SK-N-SH (cell line): Measurements from ENCODE around the gene IKZF1. TPM values are rescaled to one million over a fixed set of nuclear protein-coding genes. Genes with fewer than 3 reads are reported as not detected.
A peak's percentile ranks its signal among the peaks of the same experiment; 100 is the strongest.

Experiments used
- CTCF ChIA-PET: fragments of 300-600, 350-600 bp; formaldehyde crosslinking; extraction: SDS; loops from one replicate; lab custom pipeline; 2021; lab: Yijun Ruan, JAX
- POLR2A ChIA-PET: fragments of 350-600 bp; sonication (Branson Sonifier 250); formaldehyde crosslinking; extraction: SDS; loops from one replicate; lab custom pipeline; 2020; ENCODE audit warnings: antibody characterized with exemption, inconsistent platforms; lab: Yijun Ruan, JAX
- DNase-seq: peaks from one replicate; pipeline ENCODE4 v3.0.0; 2012
- H2AFZ ChIP-seq: fragments of 200-600 bp; sonication (generic); 2 replicates; pipeline ENCODE4 v1.8.1; 2016; ENCODE audit warnings: antibody characterized with exemption, mild to moderate bottlenecking, low read depth
- H3F3A ChIP-seq: fragments of 200-600 bp; sonication (generic); replicated peaks from 2 replicates; pipeline ENCODE3; 2016; ENCODE audit warnings: antibody characterized with exemption, mild to moderate bottlenecking; ENCODE audit not compliant: insufficient read depth
- H3K27ac ChIP-seq, 2 experiments: fragments of 200-500 bp in 1 of 2; fragments of 200-600 bp in 1 of 2; sonication (Bioruptor generic) in 1 of 2; sonication (generic), shearing (Covaris generic) in 1 of 2; 2 replicates each; pipeline versions ENCODE4 v1.5.1 to v1.6.1; 2014 to 2016; ENCODE audit warnings: low read depth in 2 of 2, inconsistent platforms in 1 of 2, low read length in 1 of 2, mild to moderate bottlenecking in 1 of 2, mixed read lengths in 1 of 2
- H3K27me3 ChIP-seq: fragments of 200-600 bp; sonication (generic), shearing (Covaris generic); 2 replicates; pipeline ENCODE4 v1.6.1; 2016; ENCODE audit warnings: mixed run types; ENCODE audit not compliant: insufficient read depth
- H3K36me3 ChIP-seq, 2 experiments: fragments of 200-500 bp in 1 of 2; fragments of 200-600 bp in 1 of 2; sonication (Bioruptor generic) in 1 of 2; sonication (generic) in 1 of 2; replicated peaks in 1 of 2; 2 replicates each; pipeline versions ENCODE3 to v1.5.1; 2014 to 2016; ENCODE audit warnings: low read length in 1 of 2, mild to moderate bottlenecking in 1 of 2; ENCODE audit not compliant: insufficient read depth in 2 of 2, control insufficient read depth in 1 of 2
- H3K4me1 ChIP-seq, 2 experiments: fragments of 200-500 bp in 1 of 2; fragments of 200-600 bp in 1 of 2; sonication (Bioruptor generic) in 1 of 2; sonication (generic), shearing (Covaris generic) in 1 of 2; 2 replicates each; pipeline versions ENCODE4 v1.5.1 to v1.6.1; 2014 to 2016; ENCODE audit warnings: low read depth in 1 of 2, low read length in 1 of 2, mixed run types in 1 of 2; ENCODE audit not compliant: insufficient read depth in 2 of 2, control insufficient read depth in 1 of 2
- H3K4me2 ChIP-seq: fragments of 200-600 bp; sonication (generic), shearing (Covaris generic); 2 replicates; pipeline ENCODE4 v1.6.1; 2017; ENCODE audit warnings: mixed run types
- H3K4me3 ChIP-seq, 2 experiments: fragments of 200-500 bp in 1 of 2; fragments of 200-600 bp in 1 of 2; sonication (Bioruptor generic) in 1 of 2; sonication (generic), shearing (Covaris generic) in 1 of 2; 2 replicates each; pipeline versions ENCODE4 v1.5.1 to v1.8.1; 2014 to 2016; ENCODE audit warnings: low read depth in 2 of 2, inconsistent platforms in 1 of 2, low read length in 1 of 2, mild to moderate bottlenecking in 1 of 2, mixed read lengths in 1 of 2, moderate library complexity in 1 of 2
- H3K79me2 ChIP-seq: fragments of 200-600 bp; sonication (generic); 2 replicates; pipeline ENCODE4 v1.8.1; 2017; ENCODE audit warnings: mild to moderate bottlenecking; ENCODE audit not compliant: insufficient read depth
- H3K9ac ChIP-seq: fragments of 200-600 bp; sonication (generic); 2 replicates; pipeline ENCODE4 v1.6.1; 2017; ENCODE audit warnings: mixed run types
- H3K9me2 ChIP-seq: fragments of 200-600 bp; sonication (generic); 2 replicates; pipeline ENCODE4 v1.6.1; 2017; ENCODE audit warnings: mixed run types
- H3K9me3 ChIP-seq: fragments of 200-600 bp; sonication (generic); 2 replicates; pipeline ENCODE4 v1.6.1; 2017; ENCODE audit warnings: mixed run types, mild to moderate bottlenecking, moderate library complexity
- H4K20me1 ChIP-seq: fragments of 200-600 bp; sonication (generic); 2 replicates; pipeline ENCODE4 v1.6.1; 2017; ENCODE audit warnings: mild to moderate bottlenecking, mixed run types; ENCODE audit not compliant: insufficient read depth
- CHD2 ChIP-seq: fragments of 150-350 bp; IDR thresholded peaks from 2 replicates; pipeline ENCODE4 v1.6.1; 2018; ENCODE audit warnings: low read length; ENCODE audit not compliant: partially characterized antibody
- EP300 ChIP-seq, 2 experiments: IDR thresholded peaks; 2 replicates each; pipeline versions ENCODE4 v1.4.0 to v1.6.1; 2012; ENCODE audit warnings: borderline replicate concordance in 1 of 2, low read depth in 1 of 2, low read length in 1 of 2
- EZH2phosphoT487 ChIP-seq: fragments of 200-600 bp; sonication (generic); IDR thresholded peaks from 2 replicates; pipeline ENCODE4 v1.6.1; 2017; ENCODE audit warnings: low read depth, mixed run types, mild to moderate bottlenecking, antibody characterized with exemption, moderate library complexity, borderline replicate concordance
- FOXM1 ChIP-seq: IDR thresholded peaks from 2 replicates; pipeline ENCODE4 v1.4.0; 2012; ENCODE audit warnings: low read depth, mild to moderate bottlenecking
- JUND ChIP-seq: IDR thresholded peaks from 2 replicates; pipeline ENCODE4 v1.4.0; 2012
- MEF2A ChIP-seq: IDR thresholded peaks from 2 replicates; pipeline ENCODE4 v1.4.0; 2012; ENCODE audit warnings: low read depth, borderline replicate concordance
- MXI1 ChIP-seq: IDR thresholded peaks from 2 replicates; pipeline ENCODE4 v1.6.1; 2012; ENCODE audit warnings: mild to moderate bottlenecking, low read depth, low read length, improper control_type of control experiment
- NRF1 ChIP-seq: IDR thresholded peaks from 2 replicates; pipeline ENCODE4 v1.6.1; 2012; ENCODE audit warnings: low read depth, mild to moderate bottlenecking, low read length
- POLR2AphosphoS5 ChIP-seq: IDR thresholded peaks from 2 replicates; pipeline ENCODE4 v1.6.1; 2012; ENCODE audit warnings: low read depth, low read length
- RCOR1 ChIP-seq: fragments of 150-350 bp; IDR thresholded peaks from 2 replicates; pipeline ENCODE4 v1.6.1; 2017; ENCODE audit warnings: antibody characterized with exemption, low read length
- SIN3A ChIP-seq: IDR thresholded peaks from 2 replicates; pipeline ENCODE4 v1.6.1; 2012; ENCODE audit warnings: low read depth, mild to moderate bottlenecking, low read length, moderate library complexity, borderline replicate concordance
- SMC3 ChIP-seq: IDR thresholded peaks from 2 replicates; pipeline ENCODE4 v1.6.1; 2012; ENCODE audit warnings: low read depth, low read length, improper control_type of control experiment
- WGBS: methylation state at CpG from one replicate; pipeline ENCODE4 v1.1.6; 2017; ENCODE audit warnings: low lambda C conversion rate; 5-methylcytosine and 5-hydroxymethylcytosine counted together
- polyA plus RNA-seq, 3 experiments: library from polyadenylated mRNA; depleted of rRNA; stranded (reverse); fragments of >200 nt; gene quantifications; 2 replicates each; pipeline ENCODE4 v1.2.3, GENCODE V29; 2012
- TF ChIP-seq, protein P1 (sequence below): fragments of 200-600 bp; sonication (generic); IDR thresholded peaks from 2 replicates; pipeline ENCODE4 v1.6.1; 2017; ENCODE audit warnings: antibody characterized with exemption, mild to moderate bottlenecking, moderate library complexity
- TF ChIP-seq, protein P2 (sequence below): fragments of 150-350 bp; IDR thresholded peaks from 2 replicates; pipeline ENCODE4 v1.6.1; 2016; ENCODE audit warnings: mild to moderate bottlenecking, low read depth, low read length
- TF ChIP-seq, protein P3 (sequence below): IDR thresholded peaks from 2 replicates; pipeline ENCODE4 v1.4.0; 2012; ENCODE audit warnings: low read depth, borderline replicate concordance
- TF ChIP-seq, protein P4 (sequence below): IDR thresholded peaks from 2 replicates; pipeline ENCODE4; 2012
- TF ChIP-seq, protein P5 (sequence below): IDR thresholded peaks from 2 replicates; pipeline ENCODE4 v1.6.1; 2012; ENCODE audit warnings: mild to moderate bottlenecking, low read depth, low read length, moderate library complexity

The IKZF1 gene
- polyA plus RNA-seq, 1 of the 3 experiments (the other 2 are of a cell fraction), result not detected

DNA sequence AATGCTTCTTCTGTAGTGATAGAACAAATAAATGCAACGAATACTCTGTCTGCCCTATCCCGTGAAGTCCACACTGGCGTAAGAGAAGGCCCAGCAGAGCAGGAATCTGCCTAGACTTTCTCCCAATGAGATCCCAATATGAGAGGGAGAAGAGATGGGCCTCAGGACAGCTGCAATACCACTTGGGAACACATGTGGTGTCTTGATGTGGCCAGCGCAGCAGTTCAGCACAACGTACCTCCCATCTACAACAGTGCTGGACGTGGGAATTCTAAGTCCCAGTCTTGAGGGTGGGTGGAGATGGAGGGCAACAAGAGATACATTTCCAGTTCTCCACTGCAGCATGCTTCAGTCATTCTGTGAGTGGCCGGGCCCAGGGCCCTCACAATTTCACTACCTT lies 99.9 kb downstream of the IKZF1 start:
- 42% methylated on average over 7 of the region's 7 CpGs for WGBS
- no peak overlapping the region for H2AFZ ChIP-seq
- H3K9ac ChIP-seq, result no peak overlapping the region
- TF ChIP-seq NRF1 (no peak), FOXM1 (no peak)
- TF ChIP-seq, protein P1, sequence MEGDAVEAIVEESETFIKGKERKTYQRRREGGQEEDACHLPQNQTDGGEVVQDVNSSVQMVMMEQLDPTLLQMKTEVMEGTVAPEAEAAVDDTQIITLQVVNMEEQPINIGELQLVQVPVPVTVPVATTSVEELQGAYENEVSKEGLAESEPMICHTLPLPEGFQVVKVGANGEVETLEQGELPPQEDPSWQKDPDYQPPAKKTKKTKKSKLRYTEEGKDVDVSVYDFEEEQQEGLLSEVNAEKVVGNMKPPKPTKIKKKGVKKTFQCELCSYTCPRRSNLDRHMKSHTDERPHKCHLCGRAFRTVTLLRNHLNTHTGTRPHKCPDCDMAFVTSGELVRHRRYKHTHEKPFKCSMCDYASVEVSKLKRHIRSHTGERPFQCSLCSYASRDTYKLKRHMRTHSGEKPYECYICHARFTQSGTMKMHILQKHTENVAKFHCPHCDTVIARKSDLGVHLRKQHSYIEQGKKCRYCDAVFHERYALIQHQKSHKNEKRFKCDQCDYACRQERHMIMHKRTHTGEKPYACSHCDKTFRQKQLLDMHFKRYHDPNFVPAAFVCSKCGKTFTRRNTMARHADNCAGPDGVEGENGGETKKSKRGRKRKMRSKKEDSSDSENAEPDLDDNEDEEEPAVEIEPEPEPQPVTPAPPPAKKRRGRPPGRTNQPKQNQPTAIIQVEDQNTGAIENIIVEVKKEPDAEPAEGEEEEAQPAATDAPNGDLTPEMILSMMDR, result peak; percentile 22; the same call in 1 of the 2 replicates
- TF ChIP-seq, protein P2, sequence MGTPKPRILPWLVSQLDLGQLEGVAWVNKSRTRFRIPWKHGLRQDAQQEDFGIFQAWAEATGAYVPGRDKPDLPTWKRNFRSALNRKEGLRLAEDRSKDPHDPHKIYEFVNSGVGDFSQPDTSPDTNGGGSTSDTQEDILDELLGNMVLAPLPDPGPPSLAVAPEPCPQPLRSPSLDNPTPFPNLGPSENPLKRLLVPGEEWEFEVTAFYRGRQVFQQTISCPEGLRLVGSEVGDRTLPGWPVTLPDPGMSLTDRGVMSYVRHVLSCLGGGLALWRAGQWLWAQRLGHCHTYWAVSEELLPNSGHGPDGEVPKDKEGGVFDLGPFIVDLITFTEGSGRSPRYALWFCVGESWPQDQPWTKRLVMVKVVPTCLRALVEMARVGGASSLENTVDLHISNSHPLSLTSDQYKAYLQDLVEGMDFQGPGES, result no peak
- no peak overlapping the region for H3K27ac ChIP-seq
- peak; percentile 57 for DNase-seq
- no peak overlapping the region for H3K4me2 ChIP-seq
- H3F3A ChIP-seq, result no peaks in the 10 kb centered on the region
- ChIA-PET POLR2A (no interaction called here), CTCF (interaction anchor here (0.7 to 6.8 kb wide), 3 partner anchors 13 to 14 kb away, joined by 3 to 71 read pairs (median 4); no protein-coding TSS in a partner anchor)
- no peaks in the 10 kb centered on the region for H3K36me3 ChIP-seq
- H3K4me3 ChIP-seq, result no peak overlapping the region
- H3K9me3 ChIP-seq, result no peaks in the 10 kb centered on the region
- H3K9me2 ChIP-seq, result no peaks in the 10 kb centered on the region
- H3K27me3 ChIP-seq, result peaks cover 51% of the 10 kb centered on the region
- H4K20me1 ChIP-seq, result no peaks in the 10 kb centered on the region
- no peaks in the 10 kb centered on the region for H3K79me2 ChIP-seq
- peaks cover 0 to 9% of the 10 kb centered on the region in 2 experiments; a peak in 1 of 4 replicates for H3K4me1 ChIP-seq

DNA sequence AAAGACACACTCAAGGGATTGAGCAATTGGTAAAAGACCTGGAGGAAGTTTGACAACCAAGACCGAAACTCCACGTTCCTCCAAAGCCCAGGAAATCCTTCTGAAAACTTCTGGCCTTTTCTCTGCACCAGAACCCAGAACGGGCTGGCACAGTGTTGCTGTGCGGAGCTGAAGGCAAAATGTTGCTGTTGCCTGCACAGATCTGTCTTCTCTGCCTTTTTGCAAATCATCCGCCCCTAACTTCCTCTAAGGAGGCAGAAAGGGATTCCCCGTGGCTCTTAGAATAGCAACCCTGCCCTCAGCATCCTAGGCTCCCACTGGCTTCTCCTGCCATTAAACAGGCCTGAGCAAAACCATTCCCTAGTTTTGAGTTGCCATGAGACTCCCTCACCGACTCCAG lies 100.7 kb downstream of the IKZF1 start:
- no peak overlapping the region for H3K4me3 ChIP-seq
- H3K36me3 ChIP-seq, result no peaks in the 10 kb centered on the region
- H3K9ac ChIP-seq, result no peak overlapping the region
- CTCF ChIA-PET, result interaction anchor here (1.3 to 6.8 kb wide), 3 partner anchors 13 to 274 kb away, joined by 4 to 71 read pairs (median 4); no protein-coding TSS in a partner anchor
- H4K20me1 ChIP-seq, result no peaks in the 10 kb centered on the region
- H3F3A ChIP-seq, result no peaks in the 10 kb centered on the region
- POLR2A ChIA-PET, result no interaction called here
- H3K9me3 ChIP-seq, result no peaks in the 10 kb centered on the region
- peaks cover 0 to 2% of the 10 kb centered on the region in 2 experiments; a peak in 1 of 4 replicates for H3K4me1 ChIP-seq
- no peak for DNase-seq
- H3K4me2 ChIP-seq, result no peak overlapping the region
- peaks cover 43% of the 10 kb centered on the region for H3K27me3 ChIP-seq
- no peak overlapping the region for H3K27ac ChIP-seq
- no peaks in the 10 kb centered on the region for H3K79me2 ChIP-seq
- no peak overlapping the region for H2AFZ ChIP-seq
- H3K9me2 ChIP-seq, result no peaks in the 10 kb centered on the region
- WGBS, result 35% methylated on average over 7 of the region's 7 CpGs
- TF ChIP-seq, protein P3, sequence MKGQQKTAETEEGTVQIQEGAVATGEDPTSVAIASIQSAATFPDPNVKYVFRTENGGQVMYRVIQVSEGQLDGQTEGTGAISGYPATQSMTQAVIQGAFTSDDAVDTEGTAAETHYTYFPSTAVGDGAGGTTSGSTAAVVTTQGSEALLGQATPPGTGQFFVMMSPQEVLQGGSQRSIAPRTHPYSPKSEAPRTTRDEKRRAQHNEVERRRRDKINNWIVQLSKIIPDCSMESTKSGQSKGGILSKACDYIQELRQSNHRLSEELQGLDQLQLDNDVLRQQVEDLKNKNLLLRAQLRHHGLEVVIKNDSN, result no peak
- no peak for TF ChIP-seq CHD2
- TF ChIP-seq SIN3A, result no peak
- no peak for TF ChIP-seq NRF1
- TF ChIP-seq, protein P4, sequence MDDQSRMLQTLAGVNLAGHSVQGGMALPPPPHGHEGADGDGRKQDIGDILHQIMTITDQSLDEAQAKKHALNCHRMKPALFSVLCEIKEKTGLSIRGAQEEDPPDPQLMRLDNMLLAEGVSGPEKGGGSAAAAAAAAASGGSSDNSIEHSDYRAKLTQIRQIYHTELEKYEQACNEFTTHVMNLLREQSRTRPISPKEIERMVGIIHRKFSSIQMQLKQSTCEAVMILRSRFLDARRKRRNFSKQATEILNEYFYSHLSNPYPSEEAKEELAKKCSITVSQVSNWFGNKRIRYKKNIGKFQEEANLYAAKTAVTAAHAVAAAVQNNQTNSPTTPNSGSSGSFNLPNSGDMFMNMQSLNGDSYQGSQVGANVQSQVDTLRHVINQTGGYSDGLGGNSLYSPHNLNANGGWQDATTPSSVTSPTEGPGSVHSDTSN, result no peak
- no peak for TF ChIP-seq EP300 (IDR thresholded peaks at IDR 0.05; ENCODE audit: borderline replicate concordance in 1 of 2, low read depth in 1 of 2, low read length in 1 of 2)
- TF ChIP-seq POLR2AphosphoS5, result no peak
- no peak for TF ChIP-seq JUND
- TF ChIP-seq MEF2A, result no peak
- TF ChIP-seq EZH2phosphoT487, result no peak
- TF ChIP-seq, protein P5, sequence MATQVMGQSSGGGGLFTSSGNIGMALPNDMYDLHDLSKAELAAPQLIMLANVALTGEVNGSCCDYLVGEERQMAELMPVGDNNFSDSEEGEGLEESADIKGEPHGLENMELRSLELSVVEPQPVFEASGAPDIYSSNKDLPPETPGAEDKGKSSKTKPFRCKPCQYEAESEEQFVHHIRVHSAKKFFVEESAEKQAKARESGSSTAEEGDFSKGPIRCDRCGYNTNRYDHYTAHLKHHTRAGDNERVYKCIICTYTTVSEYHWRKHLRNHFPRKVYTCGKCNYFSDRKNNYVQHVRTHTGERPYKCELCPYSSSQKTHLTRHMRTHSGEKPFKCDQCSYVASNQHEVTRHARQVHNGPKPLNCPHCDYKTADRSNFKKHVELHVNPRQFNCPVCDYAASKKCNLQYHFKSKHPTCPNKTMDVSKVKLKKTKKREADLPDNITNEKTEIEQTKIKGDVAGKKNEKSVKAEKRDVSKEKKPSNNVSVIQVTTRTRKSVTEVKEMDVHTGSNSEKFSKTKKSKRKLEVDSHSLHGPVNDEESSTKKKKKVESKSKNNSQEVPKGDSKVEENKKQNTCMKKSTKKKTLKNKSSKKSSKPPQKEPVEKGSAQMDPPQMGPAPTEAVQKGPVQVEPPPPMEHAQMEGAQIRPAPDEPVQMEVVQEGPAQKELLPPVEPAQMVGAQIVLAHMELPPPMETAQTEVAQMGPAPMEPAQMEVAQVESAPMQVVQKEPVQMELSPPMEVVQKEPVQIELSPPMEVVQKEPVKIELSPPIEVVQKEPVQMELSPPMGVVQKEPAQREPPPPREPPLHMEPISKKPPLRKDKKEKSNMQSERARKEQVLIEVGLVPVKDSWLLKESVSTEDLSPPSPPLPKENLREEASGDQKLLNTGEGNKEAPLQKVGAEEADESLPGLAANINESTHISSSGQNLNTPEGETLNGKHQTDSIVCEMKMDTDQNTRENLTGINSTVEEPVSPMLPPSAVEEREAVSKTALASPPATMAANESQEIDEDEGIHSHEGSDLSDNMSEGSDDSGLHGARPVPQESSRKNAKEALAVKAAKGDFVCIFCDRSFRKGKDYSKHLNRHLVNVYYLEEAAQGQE, result no peak
- TF ChIP-seq, protein P2, result no peak
- TF ChIP-seq SMC3, result no peak
- TF ChIP-seq FOXM1, result no peak
- TF ChIP-seq RCOR1, result no peak
- TF ChIP-seq MXI1, result no peak
